ENCODE measurements around the gene QTRT2. TPM values are rescaled to one million over a fixed set of nuclear protein-coding genes. Genes with fewer than 3 reads are reported as not detected.

The QTRT2 gene
- total and polyA plus RNA-seq, 2 of the 8 experiments (the other 6 are each of a cell fraction or from before 2014, with no cell fraction given) = 13.3 to 54.5 TPM

DNA sequence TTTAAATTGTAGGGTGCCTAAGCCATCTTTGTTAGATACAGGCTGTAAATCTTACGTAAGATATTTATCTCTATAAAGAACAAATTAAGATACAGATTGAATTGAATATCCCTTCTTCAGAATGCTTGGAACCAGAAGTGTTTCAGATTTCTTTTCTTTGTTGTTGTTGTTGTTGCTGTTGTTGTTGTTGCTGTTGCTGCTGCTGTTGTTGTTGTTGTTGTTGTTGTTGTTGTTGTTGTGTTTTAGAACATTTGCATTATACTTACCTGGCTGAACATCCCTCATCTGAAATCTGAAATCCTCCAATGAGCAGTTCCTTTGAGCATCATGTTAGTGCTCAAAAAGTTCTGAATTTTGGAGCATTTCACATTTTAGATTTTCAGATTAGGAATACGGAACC lies 26.6 kb downstream of the QTRT2 start:
- 98% methylated on average over 2 of the region's 2 CpGs; no CpG with 5 or more reads in 1 of the 2 experiments for WGBS, 2 experiments (ENCODE audit: extremely low coverage in 1 of 2, insufficient coverage in 1 of 2, insufficient read length in 1 of 2, insufficient replicate concordance in 2 of 2, low coverage in 1 of 2, low lambda C conversion rate in 2 of 2, missing lambda C conversion rate in 1 of 2)
- FAIRE-seq = no peak
- POLR2A ChIA-PET (ENCODE audit: partially characterized antibody) = no interaction called here

More for the DNA sequence above, 26.6 kb downstream of the QTRT2 start:
- no peak overlapping the region for H4K91ac ChIP-seq (replicated peaks; ENCODE audit: insufficient read length, low read length)
- TF ChIP-seq RNF2 (IDR thresholded peaks at IDR 0.05; ENCODE audit: borderline replicate concordance, low read depth, low read length, missing control alignments, poor library complexity, severe bottlenecking) (no peak), ZNF274 (IDR thresholded peaks at IDR 0.05; ENCODE audit: borderline replicate concordance, extremely low read depth, low read length) (no peak)
- H3K4me1 ChIP-seq (replicated peaks in 1 of 4; ENCODE audit: control insufficient read depth in 3 of 4, insufficient read depth in 4 of 4, low read length in 3 of 4) = no peaks in the 10 kb centered on the region
- H2AK5ac ChIP-seq (ENCODE audit: low read depth, low read length) = no peak overlapping the region
- H3K27me3 ChIP-seq (replicated peaks in 1 of 4; ENCODE audit: control insufficient read depth in 3 of 4, extremely low read depth in 1 of 4, insufficient read depth in 3 of 4, low read length in 3 of 4) = no peaks in the 10 kb centered on the region
- H3K4ac ChIP-seq (replicated peaks; ENCODE audit: insufficient read length, low read depth, low read length) = no peak overlapping the region
- H4K8ac ChIP-seq (ENCODE audit: extremely low read depth, insufficient read depth, low read length) = no peak overlapping the region
- no peaks in the 10 kb centered on the region for H3K23me2 ChIP-seq (ENCODE audit: low read depth, low read length)
- no peak overlapping the region for H3K4me3 ChIP-seq (ENCODE audit: extremely low read depth in 1 of 4, insufficient read depth in 2 of 4, low read depth in 3 of 4, low read length in 4 of 4)
- H3K4me2 ChIP-seq (ENCODE audit: insufficient read depth in 1 of 2, low read depth in 2 of 2, low read length in 2 of 2) = no peak overlapping the region
- H2BK5ac ChIP-seq (ENCODE audit: low read depth, low read length) = no peak overlapping the region
- H3K79me2 ChIP-seq (ENCODE audit: control insufficient read depth in 1 of 2, insufficient read depth in 2 of 2, low read length in 2 of 2) = no peaks in the 10 kb centered on the region
- no peak overlapping the region for H3K56ac ChIP-seq (replicated peaks; ENCODE audit: insufficient read length, low read depth, low read length)
- H3K9me3 ChIP-seq (ENCODE audit: insufficient read depth in 2 of 2, low read depth in 1 of 2, low read length in 1 of 2) = no peaks in the 10 kb centered on the region
- no peak overlapping the region for H3K27ac ChIP-seq (ENCODE audit: low read depth, low read length)
- H3K79me1 ChIP-seq (ENCODE audit: low read depth, low read length) = no peaks in the 10 kb centered on the region
- H3K18ac ChIP-seq (ENCODE audit: extremely low read depth, low read length) = no peak overlapping the region
- CTCF ChIA-PET (ENCODE audit: partially characterized antibody) = no interaction called here
- no peak overlapping the region for H4K5ac ChIP-seq (ENCODE audit: insufficient read length, low read depth, low read length)
- H3K23ac ChIP-seq (ENCODE audit: insufficient read length) = no peak overlapping the region
- DNase-seq (ENCODE audit: low read depth in 1 of 2, low spot score in 2 of 2) = no peak
- H2BK15ac ChIP-seq (ENCODE audit: low read length) = no peak overlapping the region
- H4K20me1 ChIP-seq (replicated peaks in 1 of 2; ENCODE audit: control insufficient read depth in 1 of 2, insufficient read depth in 2 of 2, low read length in 2 of 2) = no peaks in the 10 kb centered on the region
- no peak overlapping the region for H3K9ac ChIP-seq (replicated peaks in 1 of 4; ENCODE audit: extremely low read depth in 1 of 4, low read depth in 3 of 4, low read length in 3 of 4)
- H2AFZ ChIP-seq (ENCODE audit: low read length) = no peak overlapping the region
- H2BK12ac ChIP-seq (ENCODE audit: low read depth, low read length) = no peak overlapping the region
- H3K36me3 ChIP-seq (ENCODE audit: control insufficient read depth in 2 of 4, insufficient read depth in 4 of 4, low read length in 3 of 4) = peaks cover 12 to 89% (median 52%) of the 10 kb centered on the region in 4 experiments
- H2BK120ac ChIP-seq (replicated peaks; ENCODE audit: low read depth, low read length) = no peak overlapping the region
- no peak overlapping the region for H2BK20ac ChIP-seq (ENCODE audit: low read length)
- H3K14ac ChIP-seq (ENCODE audit: insufficient read length) = no peak overlapping the region

All from H1 (cell line).